Mesenchymal stem cell (in vitro differentiated cells and primary cell): ENCODE results near the gene PTPN13.

ENCODE experiments used
- DNase-seq: peaks from one replicate; pipeline ENCODE4 v3.0.0-alpha.2; 2013
- H2AFZ ChIP-seq: one replicate; pipeline ENCODE4 v1.6.1; 2013; ENCODE audit warnings: low read depth, mild to moderate bottlenecking, control low read depth, inconsistent platforms, low read length, moderate library complexity
- H2AK5ac ChIP-seq: 2 replicates; pipeline ENCODE4 v1.6.1; 2013; ENCODE audit warnings: low read length, moderate library complexity, mild to moderate bottlenecking, inconsistent platforms; ENCODE audit not compliant: severe bottlenecking
- H2BK120ac ChIP-seq: one replicate; pipeline ENCODE4 v1.6.1; 2013; ENCODE audit warnings: low read depth, mild to moderate bottlenecking, inconsistent platforms, low read length, moderate library complexity
- H2BK12ac ChIP-seq, 2 experiments: one replicate each; pipeline ENCODE4 v1.6.1; 2013; ENCODE audit warnings: inconsistent platforms in 2 of 2, low read length in 2 of 2, mild to moderate bottlenecking in 2 of 2, moderate library complexity in 2 of 2, control low read depth in 1 of 2
- H2BK15ac ChIP-seq: one replicate; pipeline ENCODE4 v1.6.1; 2013; ENCODE audit warnings: mild to moderate bottlenecking, low read depth, inconsistent platforms; ENCODE audit not compliant: poor library complexity, severe bottlenecking
- H2BK5ac ChIP-seq: 2 replicates; pipeline ENCODE4 v1.6.1; 2013; ENCODE audit warnings: low read depth, mild to moderate bottlenecking, low read length, control low read depth, inconsistent platforms; ENCODE audit not compliant: poor library complexity, severe bottlenecking
- H3K14ac ChIP-seq, 2 experiments: one replicate each; pipeline ENCODE4 v1.6.1; 2013; ENCODE audit warnings: inconsistent platforms in 2 of 2, low read length in 2 of 2, control low read depth in 1 of 2, mild to moderate bottlenecking in 1 of 2, moderate library complexity in 1 of 2
- H3K18ac ChIP-seq, 2 experiments: one replicate each; pipeline ENCODE4 v1.6.1; 2013; ENCODE audit warnings: inconsistent platforms in 2 of 2, low read length in 2 of 2, control low read depth in 1 of 2, low read depth in 1 of 2, mild to moderate bottlenecking in 1 of 2
- H3K23ac ChIP-seq, 2 experiments: one replicate each; pipeline ENCODE4 v1.6.1; 2013; ENCODE audit warnings: inconsistent platforms in 2 of 2, low read length in 2 of 2, mild to moderate bottlenecking in 2 of 2, moderate library complexity in 2 of 2, control low read depth in 1 of 2
- H3K27ac ChIP-seq: 2 replicates; pipeline ENCODE4 v1.5.1; 2013; ENCODE audit warnings: mild to moderate bottlenecking, moderate library complexity, low read length, control low read depth, inconsistent platforms; ENCODE audit not compliant: poor library complexity, severe bottlenecking
- H3K27me3 ChIP-seq, 2 experiments: 2 replicates each; pipeline versions ENCODE4 v1.6.1 to v1.7.0; 2013; ENCODE audit warnings: low read length in 2 of 2, mild to moderate bottlenecking in 2 of 2, moderate library complexity in 2 of 2, control low read depth in 1 of 2, inconsistent platforms in 1 of 2; ENCODE audit not compliant: control insufficient read depth in 1 of 2, insufficient read depth in 1 of 2
- H3K36me3 ChIP-seq, 2 experiments: 2 replicates each; pipeline versions ENCODE4 v1.6.1 to v1.7.0; 2013; ENCODE audit warnings: low read length in 2 of 2, control low read depth in 1 of 2, inconsistent platforms in 1 of 2, low read depth in 1 of 2, mild to moderate bottlenecking in 1 of 2; ENCODE audit not compliant: insufficient read depth in 2 of 2, control insufficient read depth in 1 of 2
- H3K4ac ChIP-seq, 2 experiments: one replicate each; pipeline ENCODE4 v1.6.1; 2013; ENCODE audit warnings: inconsistent platforms in 2 of 2, low read length in 2 of 2, mild to moderate bottlenecking in 2 of 2, moderate library complexity in 2 of 2, control low read depth in 1 of 2, low read depth in 1 of 2
- H3K4me1 ChIP-seq: 2 replicates; pipeline ENCODE4 v1.6.1; 2013; ENCODE audit warnings: low read depth, low read length, control low read depth; ENCODE audit not compliant: control insufficient read depth, insufficient read depth
- H3K4me2 ChIP-seq: 2 replicates; pipeline ENCODE4 v1.6.1; 2013; ENCODE audit warnings: low read length, mild to moderate bottlenecking, inconsistent platforms; ENCODE audit not compliant: poor library complexity, severe bottlenecking
- H3K4me3 ChIP-seq, 2 experiments: 2 replicates each; pipeline versions ENCODE4 v1.5.1 to v1.7.0; 2013; ENCODE audit warnings: low read length in 2 of 2, mild to moderate bottlenecking in 2 of 2, control low read depth in 1 of 2, low read depth in 1 of 2; ENCODE audit not compliant: insufficient read depth in 1 of 2
- H3K79me1 ChIP-seq: replicated peaks from 2 replicates; pipeline ENCODE4 v1.6.1; 2013; ENCODE audit warnings: mild to moderate bottlenecking, control low read depth, low read length, inconsistent platforms; ENCODE audit not compliant: poor library complexity, severe bottlenecking
- H3K9ac ChIP-seq: 2 replicates; pipeline ENCODE4 v1.7.0; 2013; ENCODE audit warnings: mild to moderate bottlenecking, low read length, moderate library complexity
- H3K9me3 ChIP-seq: 2 replicates; pipeline ENCODE4 v1.7.0; 2013; ENCODE audit warnings: mild to moderate bottlenecking, low read length; ENCODE audit not compliant: control insufficient read depth
- H4K8ac ChIP-seq: one replicate; pipeline ENCODE4 v1.6.1; 2013; ENCODE audit warnings: inconsistent platforms, mild to moderate bottlenecking, low read length, moderate library complexity
- H4K91ac ChIP-seq: one replicate; pipeline ENCODE4 v1.6.1; 2013; ENCODE audit warnings: mild to moderate bottlenecking, low read length, inconsistent platforms
- WGBS: methylation state at CpG from one replicate; pipeline ENCODE4 v1.1.7; 2013; ENCODE audit warnings: mixed read lengths; 5-methylcytosine and 5-hydroxymethylcytosine counted together

PTPN13 gene

GRCh38 chr4:86592553-86593249 is 1.4 kb upstream of the PTPN13 start:
- Histone ChIP-seq H3K79me1 (peaks cover 4% of the 10 kb centered on the region), H3K4me2 (peak overlapping the region; percentile 72), H3K9me3 (no peaks in the 10 kb centered on the region), H2AK5ac (peak overlapping the region; percentile 76), H4K8ac (no peak overlapping the region), H3K4ac (no peak overlapping the region), H3K4me3 (peak overlapping the region in 1 of 2 experiments; percentile 93), H3K36me3 (no peaks in the 10 kb centered on the region), H3K23ac (no peak overlapping the region), H2AFZ (peak overlapping the region; percentile 14), H3K4me1 (peaks cover 5% of the 10 kb centered on the region), H2BK15ac (no peak overlapping the region), H2BK120ac (no peak overlapping the region), H3K9ac (no peak overlapping the region), H3K14ac (no peak overlapping the region), H4K91ac (no peak overlapping the region), H3K27me3 (no peaks in the 10 kb centered on the region), H2BK12ac (no peak overlapping the region), H2BK5ac (peak overlapping the region; percentile 90), H3K18ac (peak overlapping the region in 1 of 2 experiments; percentile 24), H3K27ac (peak overlapping the region; percentile 98)
- WGBS: 24% methylated on average over 3 of the region's 3 CpGs
- DNase-seq: peak; percentile 33

- peak overlapping the region in 1 of 2 experiments; percentile 98 for H3K14ac ChIP-seq
- H3K23ac ChIP-seq: peak overlapping the region in 1 of 2 experiments; percentile 97
- peak overlapping the region; percentile 87 for H2BK5ac ChIP-seq
- H3K36me3 ChIP-seq: no peaks in the 10 kb centered on the region
- 1% methylated on average over 32 of the region's 47 CpGs for WGBS
- peak overlapping the region; percentile 89 to 93 for H3K4me3 ChIP-seq
- peak overlapping the region; percentile 93 for H3K9ac ChIP-seq
- H3K79me1 ChIP-seq: no peaks in the 10 kb centered on the region
- peak overlapping the region; percentile 86 for H3K27ac ChIP-seq
- no peak overlapping the region for H2BK120ac ChIP-seq
- DNase-seq: peak; percentile 92
- peak overlapping the region; percentile 61 to 71 for H3K4ac ChIP-seq
- no peaks in the 10 kb centered on the region for H3K27me3 ChIP-seq
- peaks cover 7% of the 10 kb centered on the region for H3K4me1 ChIP-seq
- peak overlapping the region in 1 of 2 experiments; percentile 95 for H2BK12ac ChIP-seq
- peak overlapping the region; percentile 75 for H3K4me2 ChIP-seq
- no peak overlapping the region for H4K8ac ChIP-seq
- peak overlapping the region; percentile 47 for H4K91ac ChIP-seq
- peak overlapping the region; percentile 81 for H2AK5ac ChIP-seq
- H2AFZ ChIP-seq: peak overlapping the region; percentile 49
- H3K18ac ChIP-seq: peak overlapping the region; percentile 14 to 98
- peak overlapping the region; percentile 77 for H2BK15ac ChIP-seq
- no peaks in the 10 kb centered on the region for H3K9me3 ChIP-seq
These were observed 677 bp downstream of the PTPN13 start for GRCh38 chr4:86594559-86595425.

GRCh38 chr4:86595426-86595805 is 1.3 kb downstream of the PTPN13 start:
- H3K18ac ChIP-seq: peak overlapping the region; percentile 71 to 80
- DNase-seq: peak; percentile 75
- H3K14ac ChIP-seq: no peak overlapping the region
- H2AK5ac ChIP-seq: no peak overlapping the region
- no peak overlapping the region for H2BK15ac ChIP-seq
- no peaks in the 10 kb centered on the region for H3K36me3 ChIP-seq
- H2AFZ ChIP-seq: no peak overlapping the region
- H2BK12ac ChIP-seq: no peak overlapping the region
- peaks cover 7% of the 10 kb centered on the region for H3K4me1 ChIP-seq
- no peak overlapping the region for H4K91ac ChIP-seq
- peak overlapping the region; percentile 89 to 93 for H3K4me3 ChIP-seq
- no peaks in the 10 kb centered on the region for H3K79me1 ChIP-seq
- peak overlapping the region; percentile 86 for H3K27ac ChIP-seq
- H4K8ac ChIP-seq: no peak overlapping the region
- no peak overlapping the region for H3K23ac ChIP-seq
- H2BK120ac ChIP-seq: no peak overlapping the region
- H3K4me2 ChIP-seq: peak overlapping the region; percentile 75
- no peaks in the 10 kb centered on the region for H3K27me3 ChIP-seq
- WGBS: 7% methylated on average over 8 of the region's 9 CpGs
- no peaks in the 10 kb centered on the region for H3K9me3 ChIP-seq
- peak overlapping the region; percentile 87 for H2BK5ac ChIP-seq
- H3K4ac ChIP-seq: peak overlapping the region in 1 of 2 experiments; percentile 41
- peak overlapping the region; percentile 93 for H3K9ac ChIP-seq

GRCh38 chr4:86596807-86597206 is 2.7 kb downstream of the PTPN13 start:
- no peak overlapping the region for H2AK5ac ChIP-seq
- H3K4ac ChIP-seq: no peak overlapping the region
- H3K14ac ChIP-seq: no peak overlapping the region
- no peak overlapping the region for H2BK120ac ChIP-seq
- peak overlapping the region; percentile 93 for H3K9ac ChIP-seq
- H2BK15ac ChIP-seq: no peak overlapping the region
- H3K18ac ChIP-seq: no peak overlapping the region
- H3K27ac ChIP-seq: no peak overlapping the region
- H3K27me3 ChIP-seq: no peaks in the 10 kb centered on the region
- 80% methylated on average over 2 of the region's 2 CpGs for WGBS
- H3K4me1 ChIP-seq: peaks cover 4% of the 10 kb centered on the region
- H3K79me1 ChIP-seq: no peaks in the 10 kb centered on the region
- H2BK12ac ChIP-seq: no peak overlapping the region
- no peak overlapping the region for H4K91ac ChIP-seq
- no peak for DNase-seq
- H3K4me2 ChIP-seq: peak overlapping the region; percentile 68
- H3K4me3 ChIP-seq: peak overlapping the region in 1 of 2 experiments; percentile 93
- H4K8ac ChIP-seq: no peak overlapping the region
- no peaks in the 10 kb centered on the region for H3K9me3 ChIP-seq
- H2AFZ ChIP-seq: no peak overlapping the region
- no peaks in the 10 kb centered on the region for H3K36me3 ChIP-seq
- no peak overlapping the region for H2BK5ac ChIP-seq
- no peak overlapping the region for H3K23ac ChIP-seq
